GM18511 (cell line): Measurements from ENCODE around the gene ATL2.

ENCODE experiments used
- ATAC-seq: cut with Tn5 transposase; IDR thresholded peaks from one replicate; pipeline ENCODE4 v1.9.1; 2021; ENCODE audit warnings: mild to moderate bottlenecking, moderate library complexity; ENCODE audit not compliant: unreplicated experiment

Gene ATL2

DNA sequence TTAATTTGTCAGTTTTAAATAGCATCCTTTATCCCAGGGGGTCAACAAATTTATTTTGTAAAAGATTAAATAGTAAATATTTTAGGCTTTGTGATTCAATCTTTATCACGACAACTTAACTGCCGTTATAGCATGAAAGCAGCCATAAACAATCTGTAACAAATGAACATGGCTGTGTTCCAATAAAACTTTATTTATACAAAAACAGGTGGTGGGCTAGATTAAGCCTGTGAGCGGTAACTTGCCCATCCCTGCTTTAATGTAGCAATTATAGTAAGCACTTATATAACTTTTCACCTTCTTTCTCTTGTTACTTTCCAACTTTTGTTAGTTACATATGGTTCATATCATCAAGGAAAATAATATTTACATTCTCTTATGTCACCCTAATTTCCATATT, 121.9 kb downstream of the ATL2 start:
- ATAC-seq, result no peak

DNA sequence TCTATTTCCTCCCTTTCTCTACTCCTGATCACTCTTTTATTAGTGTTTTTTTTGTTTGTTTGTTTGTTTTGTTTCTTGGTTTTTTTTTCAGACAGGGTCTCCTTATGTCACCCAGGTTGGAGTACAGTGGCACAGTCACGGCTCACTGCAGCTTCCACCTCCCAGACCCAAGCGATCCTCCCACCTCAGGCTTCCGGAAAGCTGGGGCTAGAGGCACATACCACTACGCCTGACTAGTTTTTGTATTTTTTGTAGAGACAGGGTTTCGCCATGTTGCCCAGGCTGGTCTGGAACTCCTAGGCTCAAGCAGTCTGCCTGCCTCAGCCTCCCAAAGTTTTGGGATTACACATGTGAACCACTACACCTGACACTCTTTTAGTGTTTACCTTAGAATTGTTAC, 122.3 kb downstream of the ATL2 start:
- no peak for ATAC-seq

DNA sequence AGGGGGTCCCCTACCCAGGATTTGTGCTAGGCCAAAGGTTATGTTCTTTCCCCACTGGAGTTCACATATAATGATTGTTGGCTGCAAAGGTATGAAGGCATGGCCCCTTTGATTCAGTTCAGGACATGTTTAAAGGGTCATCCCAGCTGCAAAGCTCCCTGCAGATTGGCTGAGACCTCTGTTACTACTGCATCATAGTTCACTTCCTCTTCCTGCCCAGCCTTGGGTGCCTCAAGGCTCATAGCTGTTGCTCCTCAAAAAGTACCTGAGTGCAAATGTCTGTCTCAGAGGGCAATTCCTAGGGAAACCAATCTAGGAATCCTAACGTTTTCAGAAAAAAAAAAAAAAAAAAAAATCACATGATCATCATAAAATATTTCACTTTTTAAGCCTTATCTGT, 125.1 kb downstream of the ATL2 start:
- ATAC-seq, result no peak

DNA sequence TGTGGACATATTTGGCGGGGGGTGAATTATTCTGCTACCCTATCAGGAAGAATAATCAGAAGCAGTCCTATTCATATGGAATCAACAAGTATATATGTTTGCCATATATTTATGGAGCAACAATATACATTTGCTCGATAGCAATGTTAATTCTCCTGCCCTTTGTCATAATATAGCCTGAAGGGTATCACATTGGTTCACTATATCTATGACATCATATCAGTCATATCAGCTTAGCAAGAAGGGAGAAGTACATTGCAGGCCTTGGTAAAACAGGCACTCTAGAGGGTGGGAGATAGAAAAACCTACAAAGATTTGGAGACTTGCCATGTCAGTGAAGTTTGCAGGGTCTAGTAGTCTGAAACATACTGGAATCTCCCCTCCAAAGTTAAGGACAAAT, 128.4 kb downstream of the ATL2 start:
- no peak for ATAC-seq

- no peak for ATAC-seq
These were observed 128.8 kb downstream of the ATL2 start for GRCh38 chr2:38248255-38248654.

DNA sequence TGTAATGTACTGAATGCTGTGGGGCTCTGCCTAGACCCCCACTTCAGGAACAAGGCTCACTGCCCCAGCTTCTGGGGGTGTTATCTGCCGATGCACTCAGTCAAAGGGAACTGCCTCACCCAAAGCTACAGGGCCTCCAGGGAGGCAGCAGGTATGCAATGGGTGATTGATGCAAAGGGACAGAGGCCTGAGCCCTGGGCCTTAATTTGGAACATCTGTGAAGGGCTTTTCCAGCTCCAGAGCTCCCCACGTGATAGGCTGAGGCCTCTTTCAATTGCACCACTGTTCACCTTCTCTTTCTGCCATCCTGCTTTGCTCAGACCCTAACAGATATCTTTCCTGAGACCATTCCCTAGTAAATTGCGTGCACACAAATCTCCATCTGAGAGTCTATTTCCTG, 131.0 kb downstream of the ATL2 start:
- ATAC-seq, result no peak

DNA sequence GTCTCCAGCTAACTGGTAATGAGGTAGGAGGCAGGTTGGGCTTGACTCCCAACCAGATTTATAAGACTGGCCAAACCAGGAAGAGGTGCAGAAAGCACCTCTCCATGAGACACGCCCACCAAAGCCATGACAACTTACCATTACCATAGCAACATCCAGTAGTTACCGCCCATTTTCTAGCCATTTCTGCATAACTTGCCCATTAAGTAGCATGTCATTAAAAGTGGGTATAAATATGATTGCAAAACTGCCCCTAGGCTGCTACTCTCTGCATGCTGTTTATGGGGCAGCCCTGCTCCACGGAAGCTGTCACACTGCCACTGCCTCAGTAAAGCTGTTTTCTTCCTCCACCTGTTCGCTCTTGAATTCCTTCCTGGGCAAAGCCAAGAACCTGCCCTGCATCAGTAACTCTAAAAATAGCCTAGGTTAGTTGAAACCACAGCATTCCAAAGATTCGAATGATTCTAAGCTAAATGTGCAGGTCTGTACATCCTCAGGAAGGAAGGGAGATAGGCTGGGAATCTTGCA, 131.9 kb downstream of the ATL2 start:
- no peak for ATAC-seq

- no peak for ATAC-seq
These were observed 132.8 kb downstream of the ATL2 start for GRCh38 chr2:38244301-38244700.
